ENCODE data around the gene FAM153A.
"Not testable (repeated sequence)": the region's sequence is repeated elsewhere in the genome, so short reads cannot be mapped to it uniquely, and the experiment has no call there.

FAM153A gene

DNA sequence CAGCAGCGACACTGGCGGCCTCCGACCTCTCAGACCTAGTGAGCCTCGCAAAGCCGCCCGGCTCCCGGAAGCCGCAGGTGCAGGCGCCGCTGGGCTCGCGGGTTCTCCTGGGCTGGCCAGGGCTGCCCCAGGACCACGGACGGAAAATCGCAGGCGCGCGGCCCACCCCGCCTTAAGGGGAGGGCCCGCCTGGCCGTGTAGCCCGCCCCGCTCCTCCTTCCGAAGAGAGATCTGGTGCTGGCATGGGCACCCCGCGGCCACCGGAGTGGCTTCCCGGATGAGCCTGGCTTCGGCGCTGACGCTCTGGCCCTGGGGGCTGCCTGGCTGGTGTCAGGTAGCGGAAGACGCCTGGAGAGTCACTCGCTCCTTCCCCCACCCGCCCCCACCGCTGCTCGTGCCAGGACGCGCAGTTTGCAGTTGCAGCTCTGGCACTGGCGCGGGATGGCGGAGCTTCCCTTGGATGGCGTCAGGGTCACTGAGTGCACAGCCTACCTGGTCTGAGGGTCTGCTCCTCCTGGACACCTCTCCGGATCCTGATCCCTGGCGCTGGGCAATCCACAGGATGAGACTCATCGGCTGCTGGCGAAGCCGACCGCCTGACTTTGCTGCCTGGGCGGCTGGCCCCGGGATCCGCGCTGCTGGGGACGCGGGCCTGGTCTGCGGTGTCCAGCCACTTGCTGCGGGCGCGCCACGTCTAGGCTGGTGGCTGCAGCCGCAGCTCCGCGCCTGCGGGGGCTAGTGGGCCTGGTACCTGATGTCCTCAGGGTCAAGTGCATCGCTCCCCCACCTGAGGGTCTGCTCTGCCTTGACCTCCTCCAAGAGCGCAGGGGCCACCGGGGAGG is at the start of gene FAM153A:
TSS of gene FAM153A (minus strand) at position 108 of the 842 bp plus-strand sequence.
- in situ Hi-C loops (cut with HindIII; ENCODE audit: low sequenced_read_pairs) = not testable (repeated sequence)

DNA sequence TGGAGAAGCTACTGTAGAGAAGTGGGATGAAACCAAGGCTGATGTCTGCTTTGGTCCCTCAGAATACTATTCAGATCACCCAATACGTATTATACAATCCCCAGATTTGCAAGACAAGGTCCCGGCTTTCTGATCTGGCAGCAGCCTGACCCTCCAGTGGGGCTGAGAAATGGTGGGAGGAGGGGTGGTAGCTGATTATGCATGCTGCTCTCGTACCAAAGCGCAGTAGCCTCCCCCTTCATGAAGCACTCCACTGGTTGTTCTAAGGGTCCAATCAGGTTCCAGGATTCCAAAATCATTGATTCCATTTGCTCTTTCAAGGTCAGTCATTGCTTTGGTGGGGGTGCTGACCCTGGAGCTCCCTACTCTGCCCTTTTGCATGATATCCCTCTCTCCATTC is 49.6 kb upstream of the FAM153A start:
- in situ Hi-C loops (cut with HindIII; ENCODE audit: low sequenced_read_pairs) = not testable (repeated sequence)

DNA sequence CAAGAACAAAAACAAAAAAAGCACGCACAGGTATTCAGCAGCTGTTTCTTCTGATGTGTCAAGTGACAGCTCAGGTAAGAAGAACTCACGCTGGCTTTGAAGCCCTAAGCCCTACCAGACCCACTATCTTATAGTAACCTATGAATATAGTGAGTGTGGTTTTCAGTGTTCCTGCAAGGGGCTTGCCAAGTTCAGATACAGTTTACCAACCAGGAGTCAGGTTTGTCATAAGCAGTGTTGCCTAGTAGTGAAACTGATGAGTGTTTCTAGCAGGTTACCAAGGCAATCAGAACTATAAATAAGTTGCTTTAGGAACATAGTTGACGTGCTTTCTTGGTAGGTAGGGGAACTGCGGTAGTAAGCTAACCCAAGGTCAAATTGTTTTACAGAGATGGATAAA is 43.4 kb upstream of the FAM153A start:
- in situ Hi-C loops (cut with HindIII; ENCODE audit: low sequenced_read_pairs) = not testable (repeated sequence)

DNA sequence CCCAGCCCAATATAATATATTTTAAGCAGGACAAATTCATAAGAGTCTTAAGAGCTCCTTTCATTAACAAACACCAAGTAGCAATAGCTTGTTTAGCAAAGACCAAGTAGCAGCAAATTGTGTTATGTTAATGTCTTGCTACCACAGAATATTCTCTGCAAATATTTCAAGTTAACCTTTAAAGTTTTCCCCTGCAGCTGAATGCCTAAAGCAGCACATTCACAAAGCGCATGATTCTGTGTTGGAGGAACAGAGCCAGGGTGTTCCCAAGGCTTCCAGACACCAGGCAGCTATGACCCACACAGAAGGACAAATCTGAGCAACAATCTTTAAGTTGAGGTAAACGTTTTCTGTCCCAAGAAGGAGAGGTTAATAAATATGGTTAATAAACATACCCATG is 42.1 kb upstream of the FAM153A start:
- in situ Hi-C loops (cut with HindIII; ENCODE audit: low sequenced_read_pairs) = not testable (repeated sequence)

DNA sequence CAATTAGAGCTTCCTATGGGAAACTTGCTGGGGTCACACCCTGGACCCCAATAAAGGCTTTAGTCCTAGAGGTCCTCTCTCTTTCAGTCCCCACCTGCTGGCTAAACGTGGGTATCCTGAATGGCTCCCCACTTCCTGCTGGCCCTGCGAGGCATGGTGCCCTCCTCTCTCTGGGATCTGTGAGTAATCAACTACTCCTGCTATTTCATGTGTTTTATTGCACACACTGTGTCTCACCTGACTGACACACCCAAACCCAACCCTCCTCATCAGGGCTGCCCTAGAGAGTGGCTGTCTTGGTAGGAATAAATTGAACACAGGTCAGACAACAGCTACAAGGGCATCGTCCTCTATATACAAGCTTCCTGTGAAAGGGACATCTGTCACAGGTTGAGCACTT is 39.8 kb upstream of the FAM153A start:
- in situ Hi-C loops (cut with HindIII; ENCODE audit: low sequenced_read_pairs) = not testable (repeated sequence)

DNA sequence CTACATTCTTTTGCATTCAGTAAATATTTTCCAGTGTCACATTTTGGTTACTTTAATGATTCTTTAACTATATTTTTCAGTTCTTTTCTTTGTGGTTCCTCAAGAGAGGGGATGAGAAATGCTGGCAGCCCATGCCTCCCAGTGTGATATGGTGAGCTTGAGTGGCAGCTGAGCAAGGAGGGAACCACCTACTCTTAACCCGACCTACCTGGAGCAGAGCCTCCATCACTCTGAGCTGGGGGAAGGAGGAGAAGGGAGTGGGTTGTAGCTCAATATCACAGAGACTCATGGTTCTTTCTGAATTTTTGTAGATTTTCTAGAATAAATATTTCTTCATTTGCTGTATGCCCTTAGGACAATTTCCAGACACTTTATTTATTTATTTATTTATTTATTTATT is 37.0 kb upstream of the FAM153A start:
- in situ Hi-C loops (cut with HindIII; ENCODE audit: low sequenced_read_pairs) = not testable (repeated sequence)

DNA sequence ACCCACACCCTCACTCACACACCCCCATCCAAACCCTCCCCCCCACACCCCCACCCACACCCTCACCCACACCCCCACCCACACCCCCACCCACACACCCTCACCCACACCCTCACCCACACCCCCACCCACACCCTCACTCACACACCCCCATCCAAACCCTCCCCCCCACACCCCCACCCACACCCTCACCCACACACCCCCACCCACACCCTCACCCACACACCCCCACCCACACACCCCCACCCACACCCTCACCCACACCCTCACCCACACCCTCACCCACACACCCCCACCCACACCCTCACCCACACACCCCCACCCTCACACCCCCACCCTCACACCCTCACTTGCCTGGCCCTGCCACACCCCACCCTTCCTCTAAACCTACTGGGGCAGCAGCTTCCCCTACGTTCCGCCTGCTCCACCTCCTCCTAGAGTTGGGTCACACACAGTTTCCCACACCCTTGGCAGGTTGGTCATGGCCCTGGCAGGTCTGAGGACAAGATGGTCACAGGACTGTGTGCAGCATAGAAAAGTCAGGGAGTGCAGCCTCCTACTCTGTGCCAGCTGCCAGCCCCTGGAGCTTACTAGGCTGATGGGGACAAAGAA is 30.2 kb upstream of the FAM153A start:
- in situ Hi-C loops (cut with HindIII; ENCODE audit: low sequenced_read_pairs) = not testable (repeated sequence)

DNA sequence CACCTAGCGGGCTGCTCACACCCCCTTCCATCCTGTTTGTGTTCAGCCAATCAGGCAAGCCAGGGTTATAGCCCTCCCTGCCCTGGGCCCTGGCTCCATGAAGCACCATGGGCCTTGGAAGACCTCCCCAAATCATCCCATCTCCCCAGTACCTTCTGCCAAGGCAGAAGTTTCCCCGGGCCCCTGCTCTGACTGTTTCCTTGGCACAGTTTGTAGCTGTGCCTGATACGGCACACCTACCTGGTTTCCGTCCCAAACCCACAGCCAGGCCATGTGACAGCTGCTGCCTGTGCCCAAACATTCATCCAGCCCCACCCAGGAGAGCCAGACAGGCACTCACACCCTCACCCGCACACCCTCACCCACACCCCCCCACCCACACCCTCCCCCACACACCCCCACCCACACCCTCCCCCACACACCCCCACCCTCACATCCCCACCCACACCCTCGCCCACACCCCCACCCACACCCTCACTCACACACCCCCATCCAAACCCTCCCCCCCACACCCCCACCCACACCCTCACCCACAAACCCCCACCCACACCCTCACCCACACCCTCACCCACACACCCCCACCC is 29.6 kb upstream of the FAM153A start:
- in situ Hi-C loops (cut with HindIII; ENCODE audit: low sequenced_read_pairs) = not testable (repeated sequence)

DNA sequence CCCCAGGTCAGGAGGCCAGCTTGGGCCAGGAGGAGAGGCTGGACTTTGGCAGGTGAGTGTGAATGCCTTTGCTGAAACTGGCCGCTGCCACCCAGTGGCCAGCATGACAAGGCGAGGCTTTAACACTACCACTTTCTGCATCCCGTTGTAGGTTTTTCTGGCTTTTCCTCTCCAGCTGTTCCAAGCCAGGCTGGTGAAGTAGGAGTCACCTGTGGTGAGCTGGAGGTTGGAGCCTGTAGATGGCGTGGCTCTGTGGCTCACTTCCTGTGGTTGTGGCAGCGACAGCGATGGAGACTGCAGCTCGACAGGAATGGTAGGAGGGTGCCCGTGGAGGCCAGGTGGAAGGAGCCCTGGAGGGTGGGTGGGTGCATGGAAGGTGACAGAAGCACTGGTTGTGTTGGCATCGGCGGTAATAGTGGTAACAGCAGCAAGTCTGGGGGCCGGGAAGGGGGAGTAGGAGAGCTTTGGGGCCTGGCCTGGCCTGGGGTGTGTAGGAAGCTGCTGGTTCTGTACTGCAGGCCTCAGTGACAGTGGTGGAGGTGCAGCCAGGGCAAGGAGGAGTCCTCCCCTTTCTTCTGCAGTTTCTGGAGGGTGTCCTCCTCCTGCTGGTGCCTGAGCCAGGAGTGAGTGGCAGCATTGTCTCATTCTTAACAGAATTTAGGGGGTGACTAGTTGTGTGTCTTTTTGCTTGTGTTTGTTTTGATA is 26.7 kb upstream of the FAM153A start:
- in situ Hi-C loops (cut with HindIII; ENCODE audit: low sequenced_read_pairs) = not testable (repeated sequence)

DNA sequence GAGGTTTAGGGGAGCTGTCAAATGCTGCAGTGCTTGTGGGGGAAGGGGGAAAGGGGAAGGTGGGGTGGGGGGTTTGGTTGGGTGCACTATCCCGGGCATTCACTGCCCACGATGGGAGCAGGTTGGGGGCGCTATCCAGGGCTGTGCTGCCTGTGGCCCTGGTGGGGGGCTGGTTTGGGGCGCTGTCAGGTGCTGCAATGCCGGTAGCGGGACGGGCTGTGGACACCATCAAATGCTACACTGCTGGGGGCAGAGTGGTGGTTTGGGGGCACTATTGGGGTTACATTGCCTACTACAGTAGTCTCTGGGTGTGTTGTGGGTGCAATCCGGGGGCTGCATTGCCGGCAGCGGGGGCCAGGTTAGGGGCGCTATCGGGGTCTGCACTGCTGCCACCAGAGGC is 25.7 kb upstream of the FAM153A start:
- in situ Hi-C loops (cut with HindIII; ENCODE audit: low sequenced_read_pairs) = not testable (repeated sequence)

DNA sequence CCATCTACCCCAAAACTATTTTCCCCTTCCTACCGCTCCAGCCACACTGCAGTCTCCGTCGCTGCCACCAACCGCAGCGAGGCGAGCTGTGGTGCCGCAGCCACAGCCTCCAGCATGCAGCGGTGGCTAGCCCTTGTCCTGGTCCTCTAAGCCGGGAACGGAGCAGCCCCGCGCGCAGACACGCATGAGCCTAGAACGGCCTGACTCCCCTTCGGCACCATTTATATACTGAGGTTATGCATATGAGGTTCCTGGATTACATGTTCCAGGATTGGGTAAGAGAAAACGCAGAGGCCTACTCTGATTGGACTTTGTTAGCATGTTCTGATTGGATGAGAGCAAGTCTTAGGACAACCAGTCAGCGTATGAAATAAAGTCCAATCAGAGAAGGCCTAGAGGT is 24.6 kb upstream of the FAM153A start:
- in situ Hi-C loops (cut with HindIII; ENCODE audit: low sequenced_read_pairs) = not testable (repeated sequence)

DNA sequence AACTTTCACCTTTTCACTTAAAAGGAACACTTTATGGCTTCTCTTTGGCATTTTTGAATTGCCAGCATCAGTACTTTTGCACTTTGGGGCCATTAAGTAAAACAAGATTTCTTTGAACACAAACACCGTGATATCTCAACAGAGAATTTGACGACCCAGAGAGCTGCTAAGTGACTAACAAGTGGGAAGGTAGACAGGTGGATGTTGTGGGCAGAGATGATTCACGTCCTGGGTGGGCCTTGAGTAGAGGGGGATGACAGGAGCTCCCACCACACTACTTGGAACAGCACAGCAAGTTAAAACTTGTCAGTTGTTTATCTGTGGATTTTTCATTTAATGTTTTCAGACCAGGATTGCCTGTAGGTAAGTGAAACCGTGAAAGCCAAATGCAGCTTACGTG is 18.7 kb upstream of the FAM153A start:
- in situ Hi-C loops (cut with HindIII; ENCODE audit: low sequenced_read_pairs) = not testable (repeated sequence)

DNA sequence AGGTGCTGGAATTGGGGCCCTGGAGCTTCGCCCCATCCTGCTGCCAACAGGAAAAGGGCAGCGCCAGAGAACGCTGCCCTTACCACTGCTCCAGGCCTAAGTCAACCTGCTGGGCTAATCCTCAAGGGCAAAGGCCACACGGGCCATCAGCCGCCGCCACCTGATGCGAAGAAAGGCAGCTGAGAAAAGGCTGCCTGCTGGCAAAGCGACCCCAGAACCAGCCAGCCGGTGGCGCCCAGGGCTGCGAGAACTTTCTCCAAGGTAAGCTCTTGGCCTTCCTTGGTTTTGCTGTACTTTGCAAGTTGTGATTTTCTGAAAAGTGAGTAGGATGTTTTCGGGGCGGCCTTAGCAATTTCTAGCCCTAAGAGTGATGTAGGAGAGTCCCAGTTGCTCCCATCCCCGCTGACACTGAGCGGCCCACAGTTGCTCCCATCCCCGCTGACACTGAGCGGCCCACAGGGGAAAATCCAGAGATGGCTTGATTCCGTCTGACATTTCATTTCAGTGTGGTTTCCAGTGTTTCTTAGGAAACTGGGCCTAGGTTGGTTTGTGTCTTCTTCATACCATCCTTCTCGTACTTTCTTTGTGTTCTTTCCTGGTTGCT is 15.6 kb upstream of the FAM153A start:
- in situ Hi-C loops (cut with HindIII; ENCODE audit: low sequenced_read_pairs) = not testable (repeated sequence)

DNA sequence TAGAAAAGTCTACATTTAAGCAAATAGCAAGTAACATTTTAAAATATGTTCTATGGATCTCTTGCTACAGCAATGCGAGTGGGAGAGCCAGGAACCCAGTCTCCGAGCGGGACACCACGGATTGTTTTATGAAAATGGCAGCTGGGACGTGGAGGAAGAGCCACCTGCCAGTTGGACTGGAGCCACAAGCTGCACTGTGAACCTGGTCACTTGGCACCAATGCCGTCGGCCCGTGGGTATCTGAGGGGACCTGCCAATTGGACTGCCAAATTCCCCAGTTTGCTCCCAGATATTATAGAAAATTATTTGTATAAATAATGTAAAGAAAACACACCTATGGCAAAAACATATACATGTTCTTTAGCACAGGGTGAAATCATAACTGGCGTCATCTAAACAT is 10.6 kb upstream of the FAM153A start:
- in situ Hi-C loops (cut with HindIII; ENCODE audit: low sequenced_read_pairs) = not testable (repeated sequence)

DNA sequence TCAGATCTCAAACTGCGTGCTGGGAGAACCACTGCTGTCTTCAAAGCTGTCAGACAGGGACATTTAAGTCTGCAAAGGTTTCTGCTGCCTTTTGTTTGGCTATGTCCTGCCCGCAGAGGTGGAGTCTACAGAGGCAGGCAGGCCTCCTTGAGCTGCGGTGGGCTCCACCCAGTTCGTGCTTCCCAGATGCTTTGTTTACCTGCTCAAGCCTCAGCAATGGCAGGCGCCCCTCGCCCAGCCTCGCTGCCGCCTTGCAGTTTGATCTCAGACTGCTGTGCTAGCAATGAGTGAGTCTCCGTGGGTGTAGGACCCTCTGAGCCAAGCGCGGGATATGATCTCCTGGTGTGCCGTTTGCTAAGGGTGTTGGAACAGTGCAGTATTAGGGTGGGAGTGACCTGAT is 8.9 kb upstream of the FAM153A start:
- in situ Hi-C loops (cut with HindIII; ENCODE audit: low sequenced_read_pairs) = not testable (repeated sequence)

DNA sequence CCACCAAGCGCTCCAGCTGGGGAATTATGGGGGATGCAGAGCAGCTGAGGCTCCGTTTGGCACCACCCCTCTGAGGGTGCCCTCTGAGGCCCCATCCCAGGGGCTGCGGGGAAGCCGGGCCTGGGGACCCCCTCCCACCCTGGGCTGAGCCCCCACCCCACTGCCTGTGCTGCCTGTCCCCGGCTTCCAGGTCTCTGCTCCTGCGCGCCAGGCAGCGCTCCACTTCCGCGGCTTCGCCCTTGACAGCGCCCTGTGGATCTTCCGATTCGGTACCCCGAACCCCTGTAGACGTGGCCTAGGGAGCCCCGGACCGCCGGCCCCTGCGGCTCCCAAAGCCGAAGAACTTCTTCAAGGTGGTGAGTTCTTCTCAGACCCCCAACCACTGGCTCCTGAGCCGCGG is 530 bp downstream of the FAM153A start:
- in situ Hi-C loops (cut with HindIII; ENCODE audit: low sequenced_read_pairs) = not testable (repeated sequence)

DNA sequence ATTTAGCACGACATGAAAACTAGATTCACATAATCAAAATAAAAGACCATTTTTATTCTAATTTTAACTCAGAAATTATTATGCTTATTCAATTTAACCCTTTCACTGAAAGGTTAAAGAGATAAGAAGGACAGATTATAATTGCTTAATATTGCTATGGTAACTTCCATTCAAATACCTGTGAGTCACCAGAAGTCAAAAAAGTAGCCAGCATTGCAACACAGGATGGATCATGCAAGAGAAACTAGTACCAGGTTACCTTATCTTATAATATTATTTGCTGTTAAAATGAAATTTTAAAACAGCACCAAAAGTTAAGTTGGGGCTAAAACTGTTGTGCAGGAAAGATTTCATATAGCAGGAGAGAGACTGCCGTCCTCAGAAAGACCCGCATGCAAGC is 11.5 kb downstream of the FAM153A start:
- in situ Hi-C loops (cut with HindIII; ENCODE audit: low sequenced_read_pairs) = not testable (repeated sequence)

DNA sequence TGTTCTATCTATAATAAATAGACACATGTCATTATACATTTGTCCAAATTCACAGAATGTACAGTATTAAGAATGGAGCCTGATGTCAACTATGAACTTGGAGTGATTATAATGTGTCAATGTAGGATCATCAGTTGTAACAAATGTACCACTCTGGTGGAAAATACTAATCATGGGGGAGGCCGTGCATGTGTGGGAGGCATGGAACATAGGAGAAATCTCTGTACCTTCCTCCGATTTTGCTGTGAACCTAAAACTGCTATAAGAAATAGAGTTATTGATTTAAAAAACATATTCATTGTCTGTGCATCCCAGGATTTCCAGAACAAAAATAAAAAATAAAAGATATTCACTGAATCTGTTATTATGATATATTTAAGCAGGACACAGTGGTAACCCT is 12.1 kb downstream of the FAM153A start:
- in situ Hi-C loops (cut with HindIII; ENCODE audit: low sequenced_read_pairs) = not testable (repeated sequence)

DNA sequence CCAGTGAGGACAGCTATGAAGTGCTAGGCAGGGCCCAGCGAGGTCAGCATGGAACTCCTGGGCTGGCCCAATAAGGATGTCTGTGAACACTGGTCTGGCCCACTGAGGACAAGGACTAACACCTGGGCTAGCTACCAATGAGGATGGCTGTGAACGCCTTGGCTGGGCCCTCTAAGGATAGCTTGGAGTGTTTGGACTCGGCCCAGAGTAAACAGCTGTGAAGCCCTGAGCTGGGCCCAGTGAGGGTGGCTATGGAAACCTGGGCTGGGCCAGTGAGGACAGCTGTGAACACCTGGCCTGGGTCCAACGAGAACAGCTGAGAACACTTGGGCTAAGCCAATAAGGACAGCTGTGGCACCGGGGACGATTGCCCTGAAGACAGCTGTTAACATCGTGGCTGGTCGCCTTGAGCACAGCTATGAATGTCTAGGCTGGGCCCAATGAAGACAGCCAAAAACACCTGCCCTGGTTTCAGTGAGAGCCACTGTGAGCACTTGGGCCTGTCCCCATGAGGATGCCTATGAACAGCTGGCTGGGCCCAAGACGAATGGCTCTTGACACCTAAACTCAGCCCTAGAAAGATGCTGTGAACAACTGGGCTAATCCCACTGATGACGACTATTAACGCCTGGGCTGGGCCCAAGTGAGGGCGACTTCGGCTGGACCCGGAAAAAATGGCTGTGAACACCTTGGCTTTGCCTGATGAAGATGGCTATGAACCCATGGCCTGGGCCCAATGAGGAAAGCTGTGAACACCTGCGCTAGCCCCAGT is 18.8 kb downstream of the FAM153A start:
- in situ Hi-C loops (cut with HindIII; ENCODE audit: low sequenced_read_pairs) = not testable (repeated sequence)

DNA sequence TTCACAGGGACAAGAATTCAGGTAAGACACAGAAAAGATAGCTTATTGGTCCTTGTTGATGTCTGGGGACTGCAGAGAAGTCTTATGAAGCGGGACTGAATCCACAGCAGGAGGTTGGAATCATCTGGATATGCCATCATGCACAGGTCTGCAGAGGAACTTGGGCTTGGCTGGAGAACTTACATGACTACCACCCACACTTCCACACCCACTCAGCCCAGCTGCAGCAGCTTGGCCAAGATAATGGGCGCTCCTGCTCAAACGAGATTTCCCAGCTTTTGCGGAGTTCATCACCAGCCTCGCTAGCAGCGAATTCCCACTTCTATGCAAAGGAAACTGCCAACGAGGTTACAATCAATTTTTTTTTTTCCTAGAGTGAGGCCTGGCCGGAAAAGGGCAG is 21.7 kb downstream of the FAM153A start:
- in situ Hi-C loops (cut with HindIII; ENCODE audit: low sequenced_read_pairs) = not testable (repeated sequence)

Measured in endothelial cell of hepatic sinusoid (primary cell).